CD4-positive, alpha-beta T cell treated with Interleukin-2 at 100 ng/mL for 4 hours (primary cell): Measurements from ENCODE around the gene TBC1D21.

Experiments used
- DNase-seq: peaks from one replicate; pipeline ENCODE4 v3.0.0-alpha.2; 2020; ENCODE audit warnings: low spot score

TBC1D21 gene

DNA sequence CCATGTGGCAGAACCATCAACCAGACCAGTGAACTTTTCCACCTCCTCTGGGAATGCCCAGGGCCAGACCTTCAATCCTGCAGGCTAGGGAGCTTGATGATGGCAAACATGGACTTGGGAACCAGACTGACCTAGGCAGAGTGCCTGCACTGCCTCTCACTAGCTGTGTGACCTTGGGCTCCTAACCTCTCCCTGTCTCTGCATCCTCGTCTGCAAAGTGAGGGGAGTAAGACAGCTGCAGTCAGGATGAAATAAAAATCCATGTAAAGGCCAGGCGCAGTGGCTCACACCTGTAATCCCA is 35.4 kb downstream of the TBC1D21 start:
- DNase-seq = no peak

DNA sequence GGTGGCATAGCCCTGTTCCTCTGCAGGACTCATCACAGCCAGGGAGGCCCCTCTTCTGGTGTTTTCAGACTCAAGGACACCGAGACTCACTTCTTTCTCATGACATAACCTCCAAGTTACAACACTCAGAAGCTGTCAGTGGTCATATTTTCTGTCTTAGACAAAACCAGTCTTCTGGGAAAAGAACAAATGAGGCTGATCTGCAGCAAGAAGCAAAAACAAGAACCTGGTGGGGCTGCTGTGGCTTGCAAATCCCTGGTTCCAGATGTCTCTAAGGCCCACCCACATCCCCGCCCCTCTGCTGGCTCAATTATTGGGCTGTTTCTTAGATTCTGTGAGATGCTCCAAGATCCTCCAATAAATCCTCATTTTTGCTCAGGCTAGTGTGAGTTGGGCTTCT is 36.3 kb downstream of the TBC1D21 start:
- no peak for DNase-seq

DNA sequence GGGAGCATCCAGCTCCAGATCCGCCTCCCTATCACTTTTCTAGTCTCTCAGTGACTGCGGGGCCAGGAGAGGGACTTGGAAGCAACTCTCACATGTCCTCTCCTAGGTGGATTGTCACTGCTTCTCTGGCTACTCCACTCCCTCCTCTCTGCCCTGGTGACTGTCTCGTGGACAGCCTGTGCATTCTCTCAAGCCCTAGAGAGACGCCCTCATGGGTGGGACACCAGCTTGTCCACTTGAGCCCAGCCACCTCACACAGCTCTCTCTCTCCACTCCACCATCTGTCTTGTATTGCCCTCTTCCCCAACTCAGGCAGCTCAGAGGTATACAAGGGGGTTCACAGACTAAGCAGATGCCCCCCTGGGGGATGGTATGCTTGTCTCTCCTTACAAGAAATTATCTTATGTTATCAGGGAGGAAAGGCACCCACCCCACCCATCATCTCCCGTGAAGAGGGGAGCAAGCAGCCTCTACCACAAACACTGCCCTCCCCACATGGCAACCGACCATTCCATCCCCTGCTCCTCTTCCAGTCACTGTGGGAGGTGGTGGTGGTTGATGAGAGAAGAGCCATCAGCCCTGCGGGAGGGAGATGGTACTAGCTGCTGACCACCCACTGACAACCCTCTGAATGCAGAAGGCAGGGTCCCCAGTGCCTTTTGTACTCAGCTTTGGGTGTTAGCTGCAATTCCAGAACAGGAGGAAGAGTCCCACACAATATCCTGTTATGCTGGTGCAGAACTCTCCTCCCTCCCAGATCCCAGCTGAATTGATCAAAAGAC is 37.3 kb downstream of the TBC1D21 start:
- no peak for DNase-seq

DNA sequence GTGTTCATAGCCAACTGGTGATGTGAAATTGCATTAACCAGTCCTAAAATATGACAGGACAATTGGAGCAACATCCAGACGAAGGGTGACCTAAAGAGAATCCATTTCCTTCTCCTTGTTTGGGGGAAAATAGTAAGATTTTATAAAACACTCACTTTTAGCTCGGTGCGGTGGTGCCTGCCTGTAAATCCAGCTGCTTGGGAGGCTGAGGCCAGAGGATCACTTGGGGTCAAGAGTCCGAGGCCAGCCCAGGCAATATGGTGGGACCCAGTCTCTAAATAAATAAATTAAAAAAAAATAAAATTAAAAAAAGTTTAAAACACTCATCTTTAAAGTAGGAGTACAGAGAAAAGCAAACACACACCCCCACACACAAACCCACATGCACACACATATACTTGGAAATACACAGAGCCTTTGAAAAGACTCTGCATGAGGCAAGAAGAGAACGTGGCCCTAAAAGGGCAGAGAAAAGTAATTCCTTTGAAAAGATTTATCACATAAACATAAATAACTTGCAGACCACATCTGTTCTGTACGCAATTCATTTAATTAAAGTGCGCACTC is 38.7 kb downstream of the TBC1D21 start:
- DNase-seq = no peak

DNA sequence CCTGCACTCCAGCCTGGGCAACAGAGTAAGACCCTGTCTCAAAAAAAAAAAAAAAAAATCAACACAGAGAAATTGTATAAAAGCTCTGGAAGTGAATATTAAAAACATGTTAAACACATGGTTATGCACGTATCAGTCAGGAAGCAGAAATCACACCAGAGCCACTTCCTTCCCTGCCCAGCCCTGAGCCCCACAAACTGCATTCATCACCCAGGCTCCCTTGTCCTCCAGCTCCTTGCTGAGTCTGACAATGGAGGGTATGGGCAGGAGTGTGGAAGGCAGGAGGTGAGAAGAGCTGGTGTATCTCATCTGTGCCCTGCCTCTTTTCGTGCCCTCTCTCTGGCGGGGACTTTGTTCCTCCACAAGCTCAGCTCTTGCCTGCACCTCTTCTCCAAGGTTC is 40.8 kb downstream of the TBC1D21 start:
- DNase-seq = no peak

DNA sequence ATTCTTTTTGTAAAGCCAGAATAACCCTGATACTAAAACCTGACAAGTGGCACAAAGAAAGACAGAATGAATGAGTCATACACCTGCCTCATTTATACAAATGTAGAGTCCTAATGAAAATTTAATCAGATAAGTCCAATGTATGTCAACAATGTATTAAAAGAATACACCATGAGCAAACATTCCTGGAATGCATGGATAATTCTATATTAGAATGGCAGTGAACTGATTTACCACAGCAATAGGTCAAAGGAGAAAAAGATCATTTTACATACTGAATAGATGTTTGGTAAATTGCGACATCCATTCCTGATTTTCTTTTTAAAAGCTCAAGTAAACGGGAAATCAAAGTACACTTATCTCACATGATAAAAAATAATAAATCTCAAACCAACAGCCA is 41.7 kb downstream of the TBC1D21 start:
- no peak for DNase-seq

- DNase-seq = no peak
Observed at GRCh38 chr15:73918784-73919183, 45.4 kb downstream of the TBC1D21 start.

DNA sequence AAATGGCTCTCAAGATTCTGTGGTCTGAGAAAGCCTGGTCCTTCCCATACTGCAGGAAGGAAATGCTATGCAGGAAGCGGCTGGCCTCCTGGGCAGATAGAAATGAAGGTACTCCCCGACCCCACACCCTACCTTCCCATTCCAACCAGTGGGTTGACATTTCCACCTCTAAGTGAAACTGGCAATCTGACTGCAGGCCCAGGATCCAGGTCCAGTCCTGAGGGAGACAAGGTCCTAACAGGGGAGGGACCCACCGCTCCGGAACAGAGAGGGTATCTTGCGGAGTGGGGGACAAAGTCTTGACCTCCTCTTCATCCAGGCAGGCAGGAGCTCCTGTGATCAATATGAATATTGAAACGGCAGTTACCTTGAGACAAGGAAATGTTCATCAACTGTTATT is 46.3 kb downstream of the TBC1D21 start:
- DNase-seq = no peak

GRCh38 chr15:73921254-73921925 is 48.0 kb downstream of the TBC1D21 start:
- peak; percentile 3 for DNase-seq

GRCh38 chr15:73922186-73923151 is 49.1 kb downstream of the TBC1D21 start:
- DNase-seq = no peak

- DNase-seq = no peak
Observed at GRCh38 chr15:73923156-73923487, 49.8 kb downstream of the TBC1D21 start.

DNA sequence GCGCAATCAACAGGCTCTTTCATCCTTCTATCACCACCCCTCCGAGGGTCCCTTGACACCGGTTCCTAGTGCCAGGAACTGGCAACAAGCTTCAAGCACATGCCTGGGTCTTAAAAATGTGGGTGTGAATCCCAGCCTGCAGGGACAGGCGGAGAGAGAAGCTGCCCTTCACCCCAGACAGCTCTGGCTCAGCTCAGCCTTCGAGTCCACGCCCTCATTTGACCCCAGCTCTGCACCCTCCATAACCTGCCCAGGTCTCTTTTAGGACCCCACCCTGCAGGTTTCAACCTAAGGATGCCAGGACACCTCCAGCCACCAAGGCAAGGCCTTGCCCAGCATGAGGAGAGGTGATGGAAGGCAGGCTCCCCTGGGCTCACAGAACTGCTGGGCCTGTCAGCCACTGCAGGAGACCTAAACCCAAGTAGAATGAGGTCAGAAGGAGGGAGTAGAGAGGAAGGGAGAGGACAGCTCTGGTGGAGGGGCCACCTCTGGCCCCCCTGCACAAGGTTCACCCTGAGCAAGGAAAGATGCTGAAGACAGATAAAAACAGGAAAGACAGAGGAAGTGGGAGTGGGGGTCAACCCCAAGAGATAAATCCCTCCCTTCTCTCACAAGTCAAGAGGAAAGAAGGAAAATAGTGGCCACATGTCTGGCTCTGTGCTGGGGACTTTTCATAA is 50.3 kb downstream of the TBC1D21 start:
- DNase-seq = no peak

GRCh38 chr15:73924171-73924921 is 51.0 kb downstream of the TBC1D21 start:
- peak; percentile 44 for DNase-seq

GRCh38 chr15:73925848-73926218 is 52.5 kb downstream of the TBC1D21 start:
- DNase-seq = no peak

GRCh38 chr15:73926219-73927002 is 53.0 kb downstream of the TBC1D21 start, which contains the start of gene LOXL1:
LOXL1 (plus strand) TSS chr15:73926462; CDS start chr15:73926784, 322 bp downstream.
- no peak for DNase-seq

DNA sequence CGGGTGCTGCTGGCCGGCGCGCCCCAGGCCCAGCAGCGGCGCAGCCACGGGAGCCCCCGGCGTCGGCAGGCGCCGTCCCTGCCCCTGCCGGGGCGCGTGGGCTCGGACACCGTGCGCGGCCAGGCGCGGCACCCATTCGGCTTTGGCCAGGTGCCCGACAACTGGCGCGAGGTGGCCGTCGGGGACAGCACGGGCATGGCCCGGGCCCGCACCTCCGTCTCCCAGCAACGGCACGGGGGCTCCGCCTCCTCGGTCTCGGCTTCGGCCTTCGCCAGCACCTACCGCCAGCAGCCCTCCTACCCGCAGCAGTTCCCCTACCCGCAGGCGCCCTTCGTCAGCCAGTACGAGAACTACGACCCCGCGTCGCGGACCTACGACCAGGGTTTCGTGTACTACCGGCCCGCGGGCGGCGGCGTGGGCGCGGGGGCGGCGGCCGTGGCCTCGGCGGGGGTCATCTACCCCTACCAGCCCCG is 53.7 kb downstream of the TBC1D21 start:
- peak; percentile 26 for DNase-seq

DNA sequence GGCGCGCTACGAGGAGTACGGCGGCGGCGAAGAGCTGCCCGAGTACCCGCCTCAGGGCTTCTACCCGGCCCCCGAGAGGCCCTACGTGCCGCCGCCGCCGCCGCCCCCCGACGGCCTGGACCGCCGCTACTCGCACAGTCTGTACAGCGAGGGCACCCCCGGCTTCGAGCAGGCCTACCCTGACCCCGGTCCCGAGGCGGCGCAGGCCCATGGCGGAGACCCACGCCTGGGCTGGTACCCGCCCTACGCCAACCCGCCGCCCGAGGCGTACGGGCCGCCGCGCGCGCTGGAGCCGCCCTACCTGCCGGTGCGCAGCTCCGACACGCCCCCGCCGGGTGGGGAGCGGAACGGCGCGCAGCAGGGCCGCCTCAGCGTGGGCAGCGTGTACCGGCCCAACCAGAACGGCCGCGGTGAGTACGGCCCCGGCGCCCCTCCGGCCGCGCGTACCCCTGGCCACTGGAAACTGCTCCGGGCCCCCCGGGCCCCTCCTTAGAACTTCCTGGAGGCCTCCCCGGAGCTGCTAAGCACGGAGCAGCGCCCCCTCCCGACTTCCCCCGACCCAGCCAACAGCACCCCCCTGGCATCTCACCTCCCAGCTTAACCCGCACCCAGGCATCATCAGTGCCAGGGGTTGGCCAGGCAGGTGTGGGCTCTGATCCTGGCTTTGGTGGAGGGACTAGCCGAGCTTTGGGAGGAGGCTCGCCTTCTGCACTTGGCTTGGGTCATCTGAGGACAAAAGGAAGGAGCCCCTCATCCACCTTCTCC is 54.3 kb downstream of the TBC1D21 start:
- peak; percentile 74 for DNase-seq

GRCh38 chr15:73928241-73928579 is 54.8 kb downstream of the TBC1D21 start:
- no peak for DNase-seq

- no peak for DNase-seq
Observed at GRCh38 chr15:73928971-73929627, 55.7 kb downstream of the TBC1D21 start.
